ENCODE data around the gene SNX13.
A peak's percentile ranks its signal among the peaks of the same experiment; 100 is the strongest.
"Not testable (repeated sequence)": the region's sequence is repeated elsewhere in the genome, so short reads cannot be mapped to it uniquely, and the experiment has no call there.

Gene SNX13

DNA sequence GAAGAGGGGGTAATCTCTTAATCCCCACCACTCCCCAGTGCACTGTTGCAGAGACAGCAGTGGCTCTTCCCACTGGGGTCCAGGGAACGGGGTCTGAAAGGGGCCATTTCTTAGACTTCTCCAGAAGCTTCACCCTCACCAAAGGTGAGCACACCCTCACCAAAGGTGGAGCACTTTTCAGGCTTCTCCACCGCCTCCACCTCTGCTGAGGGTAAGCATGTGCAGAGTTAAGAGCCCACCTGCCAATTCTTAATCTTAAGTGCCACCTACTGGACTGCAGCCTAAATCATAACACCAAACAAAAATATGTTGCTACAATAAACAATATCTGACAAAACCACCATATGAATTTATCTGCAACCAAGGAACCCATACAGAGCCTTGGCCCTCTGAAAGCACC, 27.0 kb downstream of the SNX13 start:
- DNase-seq (ENCODE audit: low spot score): no peak

DNA sequence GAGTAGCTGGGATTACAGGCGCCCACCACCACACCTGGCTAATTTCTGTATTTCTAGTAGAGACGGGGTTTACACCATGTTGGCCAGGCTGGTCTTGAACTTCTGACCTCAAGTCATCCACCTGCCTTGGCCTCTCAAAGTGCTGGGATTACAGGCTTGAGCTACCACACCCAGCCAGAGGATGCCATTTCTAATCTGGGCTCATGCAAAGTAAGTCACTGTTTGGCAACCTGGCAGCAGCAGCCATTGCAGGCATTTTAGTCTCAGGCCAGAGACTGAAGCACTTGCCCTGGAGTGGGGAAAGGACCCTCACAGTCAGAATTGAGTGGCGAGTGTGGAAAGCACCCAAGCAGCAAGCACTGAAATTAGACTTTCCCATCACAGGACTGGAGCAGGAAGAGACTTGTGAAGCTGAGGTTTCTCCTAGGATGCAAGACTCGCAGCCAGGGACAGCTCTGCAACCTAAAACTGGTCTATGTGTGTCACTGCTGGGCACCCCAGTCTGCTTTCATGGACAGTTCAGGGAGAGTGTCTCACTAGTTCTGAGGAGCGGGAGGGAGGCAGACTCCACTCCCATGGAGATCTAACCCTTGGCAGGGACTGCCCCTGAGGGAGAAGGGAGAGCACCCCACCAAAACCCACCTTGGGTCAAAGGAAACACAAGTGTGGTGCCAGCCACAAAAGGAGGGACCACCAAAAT, 27.6 kb downstream of the SNX13 start:
- DNase-seq (ENCODE audit: low spot score): no peak

DNA sequence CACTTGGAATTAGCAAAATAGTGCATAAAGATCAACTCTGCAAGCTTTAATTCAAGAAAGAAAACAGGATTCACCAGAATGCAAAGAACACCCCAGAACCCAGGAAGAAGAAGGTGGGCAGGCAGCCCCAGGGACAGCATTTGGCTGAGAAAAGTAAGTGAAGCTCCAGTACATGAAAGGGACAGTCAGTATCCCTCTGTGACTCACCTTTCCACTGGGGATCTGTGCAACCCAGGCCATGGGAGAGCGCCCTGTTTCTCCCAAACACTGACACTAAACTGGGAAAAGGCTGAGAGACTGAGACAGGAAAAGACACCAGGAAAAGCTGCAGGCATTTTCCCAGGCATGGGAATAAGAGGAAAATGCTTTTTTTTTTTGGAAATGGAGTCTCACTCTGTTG, 28.2 kb downstream of the SNX13 start:
- no peak for DNase-seq (ENCODE audit: low spot score)

DNA sequence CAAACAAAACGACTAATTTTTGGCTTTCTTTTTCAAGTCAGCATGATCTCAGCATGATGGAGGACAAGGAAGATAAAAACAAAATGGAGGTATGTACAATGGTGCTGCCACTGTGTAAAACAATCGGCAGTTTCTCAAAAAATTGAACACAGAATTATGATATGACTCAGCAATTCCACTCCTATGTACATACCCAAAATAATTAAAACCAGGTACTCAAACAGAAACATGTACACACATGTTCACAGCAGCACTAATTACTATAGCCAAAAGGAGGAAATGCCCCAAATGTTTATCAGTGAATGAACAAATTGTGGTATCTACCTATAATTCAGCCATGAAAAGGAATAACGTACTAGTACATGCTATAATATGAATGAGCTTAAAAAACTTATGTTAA, 29.9 kb downstream of the SNX13 start:
- no peak for DNase-seq (ENCODE audit: low spot score)

DNA sequence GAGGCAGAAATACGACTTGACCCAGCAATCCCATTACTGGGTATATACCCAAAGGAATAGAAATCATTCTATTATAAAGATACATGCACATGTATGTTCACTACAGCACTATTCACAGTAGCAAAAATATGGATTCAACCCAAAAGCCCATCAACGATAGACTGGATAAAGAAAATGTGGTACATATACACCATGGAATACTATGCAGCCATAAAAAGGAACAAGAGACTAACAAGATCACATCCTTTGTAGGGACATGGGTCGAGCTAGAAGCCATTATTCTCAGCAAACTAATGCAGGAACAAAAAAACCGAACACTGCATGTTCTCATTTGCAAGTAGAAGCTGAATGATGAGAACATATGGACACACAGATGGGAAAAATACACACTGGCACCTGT, 31.0 kb downstream of the SNX13 start:
- DNase-seq (ENCODE audit: low spot score): not testable (repeated sequence)

DNA sequence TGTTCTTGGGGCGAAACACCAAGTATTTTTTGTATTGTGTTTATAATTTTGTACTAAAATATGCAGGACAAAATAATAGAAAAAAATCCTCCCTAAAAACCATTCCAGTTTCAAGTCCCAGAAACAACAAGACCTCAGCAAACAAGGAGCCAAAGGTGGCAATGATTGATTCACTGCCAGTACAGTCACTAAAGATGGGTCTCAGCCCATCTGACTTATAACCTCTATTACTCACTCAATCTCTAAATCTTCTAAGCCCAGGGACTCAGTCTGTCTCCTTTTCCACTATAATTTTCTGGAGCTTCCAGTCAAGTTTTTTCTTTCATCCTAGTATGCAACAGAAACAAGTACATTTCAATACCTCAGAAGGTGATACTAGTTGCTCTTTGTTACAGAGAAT, 33.3 kb downstream of the SNX13 start:
- no peak for DNase-seq (ENCODE audit: low spot score)

DNA sequence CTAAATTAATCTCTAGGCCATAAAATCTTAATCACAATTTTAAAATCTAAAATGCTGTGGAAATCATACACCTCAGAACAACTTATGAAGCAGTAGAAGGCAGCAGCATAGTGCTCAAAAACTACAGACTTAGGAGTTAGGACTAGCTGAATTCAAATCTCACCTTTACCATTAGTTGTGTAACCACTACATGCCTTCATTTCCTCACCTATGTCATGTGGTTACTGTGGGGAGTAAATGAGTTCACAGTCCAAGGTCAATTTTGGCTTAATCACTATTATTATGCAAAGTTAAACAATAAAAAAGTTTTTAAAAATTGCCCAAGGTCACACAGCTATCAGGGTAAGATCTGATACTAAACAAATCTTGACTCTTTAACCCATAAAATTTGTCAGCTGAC, 37.0 kb downstream of the SNX13 start:
- no peak for DNase-seq (ENCODE audit: low spot score)

DNA sequence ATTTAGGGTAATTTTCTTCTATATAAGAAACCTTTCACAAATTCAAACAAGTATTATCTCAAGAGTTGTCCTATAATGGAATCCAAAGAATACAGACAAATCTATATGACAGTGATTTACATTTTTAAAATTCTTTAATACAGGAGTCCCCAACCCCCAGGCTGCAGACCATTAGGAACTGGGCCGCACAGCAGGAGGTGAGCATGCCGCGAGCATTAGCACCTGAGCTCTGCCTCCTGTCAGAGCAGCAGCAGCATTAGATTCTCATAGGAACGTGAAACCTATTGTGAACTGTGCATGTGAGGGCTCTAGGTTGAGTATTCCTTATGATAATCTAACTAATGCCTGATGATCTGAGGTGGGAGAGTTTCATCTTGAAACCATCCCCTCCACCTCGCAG, 37.7 kb downstream of the SNX13 start:
- DNase-seq (ENCODE audit: low spot score): no peak

DNA sequence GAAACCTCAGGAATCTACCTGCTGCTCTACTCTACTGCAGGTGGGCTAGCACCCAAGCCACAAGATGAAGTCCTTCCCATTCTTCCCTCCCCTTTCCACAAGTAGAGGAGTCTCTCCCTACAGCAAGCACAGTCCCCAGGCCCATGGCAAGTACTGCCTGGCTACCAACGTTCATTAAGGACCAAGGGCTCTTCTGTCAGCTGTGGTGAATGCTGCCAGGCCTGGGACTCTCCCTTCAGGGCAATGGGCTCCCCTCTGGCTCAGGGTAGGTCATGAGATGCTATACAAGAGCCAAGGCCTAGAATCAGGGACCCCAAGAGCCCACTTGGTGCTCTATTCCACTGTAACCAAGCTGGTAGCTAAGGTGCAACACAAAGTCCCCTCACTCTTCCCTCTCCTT, 39.8 kb downstream of the SNX13 start:
- no peak for DNase-seq (ENCODE audit: low spot score)

DNA sequence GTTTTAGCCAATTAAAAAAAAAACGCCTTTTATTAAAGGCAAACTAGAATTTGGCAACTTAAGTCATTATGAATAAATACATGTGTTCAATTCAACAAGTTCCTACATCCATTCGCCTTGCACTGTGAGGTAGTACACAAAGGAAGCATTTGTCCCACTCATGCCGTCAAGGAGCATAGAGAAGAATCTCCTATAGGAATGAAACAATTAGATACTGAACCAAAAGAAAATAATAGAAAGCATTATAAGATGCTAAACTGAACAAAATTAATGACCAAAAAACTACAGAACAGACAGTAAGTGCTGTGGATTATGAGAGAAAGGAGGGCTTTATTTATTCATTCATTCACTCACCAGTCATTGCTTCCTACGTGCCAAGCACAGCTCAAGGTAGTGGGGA, 42.2 kb downstream of the SNX13 start:
- peak; percentile 8 for DNase-seq (ENCODE audit: low spot score)

DNA sequence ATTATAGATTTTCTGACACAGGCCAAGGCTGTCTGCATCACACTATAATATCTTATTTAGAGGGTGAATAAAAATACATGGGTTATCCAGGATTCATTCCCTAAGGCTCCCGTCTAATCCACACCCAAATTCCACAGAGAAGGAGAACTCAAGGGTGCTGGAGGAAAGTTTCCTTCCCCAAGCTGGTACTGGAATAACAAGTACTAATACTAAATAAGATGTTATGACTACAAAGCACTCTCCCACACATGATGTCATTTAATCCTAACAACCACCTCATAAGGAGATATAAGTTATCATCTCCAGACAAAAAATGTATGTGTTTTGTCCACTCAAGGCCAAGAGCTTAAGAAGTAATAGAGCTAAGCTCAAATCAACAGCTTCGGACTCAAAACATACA, 53.0 kb downstream of the SNX13 start:
- DNase-seq (ENCODE audit: low spot score): no peak

DNA sequence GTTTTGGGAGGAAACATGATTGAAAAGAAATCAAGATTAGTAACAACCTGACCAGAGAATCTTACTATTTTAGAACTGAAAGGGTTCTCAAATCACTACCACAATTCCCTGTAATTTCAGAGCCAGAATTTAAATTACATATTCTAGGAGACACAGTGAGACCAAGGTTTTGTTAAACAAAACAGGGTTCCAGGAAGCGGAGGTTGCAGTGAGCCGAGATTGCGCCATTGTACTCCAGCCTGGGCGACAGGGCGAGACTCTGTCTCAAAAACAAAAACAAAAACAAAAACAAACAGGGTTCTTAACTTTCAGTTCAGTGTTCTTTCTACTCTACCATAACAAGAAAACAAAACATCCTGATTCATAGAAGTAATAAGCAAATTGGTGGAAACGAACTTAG, 57.6 kb downstream of the SNX13 start:
- no peak for DNase-seq (ENCODE audit: low spot score)

DNA sequence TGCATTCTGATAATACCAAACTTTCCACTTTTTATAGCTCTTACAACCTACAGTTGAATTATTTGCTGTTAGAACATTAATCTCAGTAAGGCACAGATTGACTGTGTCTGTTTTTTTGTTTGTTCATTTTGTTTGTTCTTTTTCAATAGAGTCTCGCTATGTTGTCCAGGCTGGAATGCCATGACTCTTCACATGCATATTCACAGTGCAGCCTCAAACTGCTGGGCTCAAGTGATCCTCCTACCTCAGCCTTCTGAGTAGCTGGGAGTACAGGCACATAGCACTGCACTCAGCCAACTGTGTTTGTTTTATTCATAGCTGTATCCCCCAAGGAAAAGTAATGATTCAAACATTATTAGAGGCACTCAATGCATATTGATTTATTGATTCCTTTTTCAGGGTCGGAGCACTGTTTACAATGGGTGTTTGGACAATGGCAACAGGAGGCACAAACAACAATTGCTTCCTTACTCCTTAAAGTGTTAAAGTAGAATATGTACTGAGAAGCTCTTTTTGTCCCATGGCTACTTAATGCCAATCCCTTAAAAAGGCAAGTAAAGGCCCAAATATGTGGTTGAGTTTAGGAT, 61.1 kb downstream of the SNX13 start:
- DNase-seq (ENCODE audit: low spot score): no peak

DNA sequence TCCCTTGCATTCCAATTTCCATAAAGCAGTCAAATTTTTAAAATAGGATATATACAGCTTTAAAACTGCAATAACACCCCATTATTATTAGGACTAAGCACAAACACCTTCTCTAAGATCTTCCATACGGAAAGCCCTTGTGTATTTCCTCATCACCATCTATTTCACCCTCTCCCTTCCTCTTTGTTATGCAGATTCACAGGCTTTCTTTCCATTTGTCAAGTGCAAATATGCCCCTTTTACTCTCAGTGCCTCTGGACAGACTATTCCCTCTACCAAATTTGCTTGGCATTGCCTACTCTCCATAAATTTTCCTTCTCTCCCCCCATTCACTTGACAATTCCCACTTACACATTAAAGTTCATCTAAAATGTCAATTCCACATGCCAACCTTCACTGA, 61.7 kb downstream of the SNX13 start:
- DNase-seq (ENCODE audit: low spot score): no peak

DNA sequence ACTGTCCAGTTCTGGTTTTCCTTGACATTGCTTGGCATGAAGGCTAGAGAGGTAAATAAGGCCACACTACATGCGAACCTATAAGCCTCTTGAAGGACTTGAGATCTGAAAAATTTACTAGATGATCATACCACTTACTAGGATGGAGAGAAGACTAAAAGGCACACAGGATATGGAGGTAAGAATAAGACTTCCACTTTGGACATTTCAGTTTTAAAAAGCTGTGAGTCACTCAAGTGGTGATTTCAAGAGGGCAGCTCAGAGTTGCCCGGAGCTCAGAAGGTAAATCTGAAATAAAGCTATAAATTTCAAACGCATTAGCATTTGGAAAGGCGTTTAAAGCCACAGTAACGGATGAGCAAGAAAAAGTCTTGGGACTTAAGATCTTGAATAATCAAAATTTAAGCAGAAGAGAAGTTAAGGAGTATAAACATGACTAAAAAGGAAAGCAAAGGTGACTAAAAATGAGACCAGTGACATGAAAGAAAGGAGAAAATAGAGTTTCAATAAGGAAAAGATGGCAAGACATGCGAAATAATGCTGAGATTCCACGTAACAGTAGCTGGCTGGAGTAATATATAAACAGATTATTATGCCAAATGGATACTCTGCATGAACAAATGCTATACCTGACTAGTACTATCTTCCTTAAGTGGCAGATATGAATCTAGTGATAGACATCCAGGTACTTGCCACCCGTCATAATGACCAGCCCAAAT, 68.3 kb downstream of the SNX13 start:
- no peak for DNase-seq (ENCODE audit: low spot score)

DNA sequence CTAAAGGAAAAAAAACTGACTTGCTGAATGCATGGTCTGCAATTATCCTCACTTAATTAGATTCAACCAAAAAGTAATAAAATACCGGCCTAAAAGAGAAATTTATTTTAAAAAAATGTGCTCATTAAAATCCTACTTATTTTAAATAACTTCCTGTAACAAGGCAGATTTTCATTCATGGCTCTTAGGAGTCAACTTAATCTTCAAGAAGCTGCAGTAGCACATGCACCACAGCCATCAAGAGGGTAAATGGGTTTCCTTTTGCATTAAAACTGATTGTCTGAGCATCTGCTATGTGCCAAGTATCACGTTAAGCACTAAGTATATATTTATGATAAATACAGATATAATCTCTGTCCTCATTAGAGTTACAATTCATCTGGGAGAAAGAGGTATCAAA, 69.9 kb downstream of the SNX13 start:
- DNase-seq (ENCODE audit: low spot score): no peak

DNA sequence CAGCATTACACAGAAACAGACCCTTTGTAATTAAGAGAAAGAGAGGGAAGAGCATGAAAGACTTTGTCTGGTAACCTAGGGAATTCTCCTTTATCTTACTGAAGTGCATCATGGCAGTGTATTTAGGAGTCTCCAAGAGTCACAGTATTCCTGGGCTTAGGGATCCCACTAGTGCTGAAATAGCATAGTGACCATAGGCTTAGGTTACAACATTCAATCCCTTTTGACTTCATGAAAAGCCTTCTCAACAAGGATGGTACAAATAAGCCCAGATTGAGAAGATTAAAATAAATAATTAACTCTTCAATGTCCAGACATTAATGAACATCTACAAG, 76.5 kb downstream of the SNX13 start:
- DNase-seq (ENCODE audit: low spot score): no peak

DNA sequence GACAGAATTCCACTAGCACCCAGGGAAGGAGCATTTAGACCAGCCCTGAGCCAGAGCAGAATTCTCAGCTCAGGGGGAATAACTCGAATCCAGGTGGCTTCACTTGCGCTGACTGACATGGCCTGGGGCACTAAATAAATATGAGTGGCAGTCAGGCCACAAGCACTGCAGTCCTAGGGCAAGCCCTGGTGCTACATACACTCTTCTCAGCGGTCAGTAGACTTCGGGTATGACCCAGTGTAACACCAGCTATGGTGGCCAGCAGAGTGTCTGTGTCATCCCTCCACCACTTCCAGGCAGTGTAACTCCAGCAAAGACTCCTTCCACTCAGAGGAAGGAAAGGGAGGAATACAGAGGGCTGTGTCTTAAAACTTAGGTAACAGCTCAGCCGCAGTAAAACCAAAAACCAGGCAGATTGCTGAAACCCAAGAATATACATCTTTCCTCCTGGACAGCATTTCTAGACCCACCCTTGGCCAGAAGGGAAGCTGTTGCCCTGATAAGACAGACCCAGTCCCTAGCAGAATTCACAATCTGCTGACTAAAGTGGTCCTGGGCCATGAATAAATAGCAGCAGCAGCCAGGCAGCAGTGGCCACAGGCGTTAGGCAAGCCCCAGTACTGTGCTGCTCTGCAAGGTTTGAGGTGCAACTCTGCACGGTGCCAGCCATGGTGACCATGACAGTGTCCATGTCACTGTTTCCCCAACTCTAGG, 77.0 kb downstream of the SNX13 start:
- DNase-seq (ENCODE audit: low spot score): no peak

DNA sequence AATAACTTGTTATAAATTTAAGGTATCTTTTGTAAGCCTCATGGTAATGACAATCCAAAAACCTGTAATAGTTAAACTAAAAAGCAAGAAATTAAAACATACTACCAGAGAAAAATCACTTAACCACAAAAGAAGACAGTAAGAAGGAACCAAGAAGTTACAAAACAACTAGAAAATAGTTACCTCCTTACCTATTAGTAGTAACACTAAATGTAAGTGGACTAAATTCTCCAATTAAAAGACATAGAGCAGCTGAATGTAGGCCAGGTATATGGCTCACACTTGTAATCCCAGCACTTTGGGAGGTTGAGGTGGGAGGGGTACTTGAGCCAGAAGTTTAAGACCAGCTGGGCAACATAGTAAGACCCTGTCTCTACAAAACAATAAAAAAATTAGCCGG, 84.0 kb downstream of the SNX13 start:
- DNase-seq (ENCODE audit: low spot score): no peak

DNA sequence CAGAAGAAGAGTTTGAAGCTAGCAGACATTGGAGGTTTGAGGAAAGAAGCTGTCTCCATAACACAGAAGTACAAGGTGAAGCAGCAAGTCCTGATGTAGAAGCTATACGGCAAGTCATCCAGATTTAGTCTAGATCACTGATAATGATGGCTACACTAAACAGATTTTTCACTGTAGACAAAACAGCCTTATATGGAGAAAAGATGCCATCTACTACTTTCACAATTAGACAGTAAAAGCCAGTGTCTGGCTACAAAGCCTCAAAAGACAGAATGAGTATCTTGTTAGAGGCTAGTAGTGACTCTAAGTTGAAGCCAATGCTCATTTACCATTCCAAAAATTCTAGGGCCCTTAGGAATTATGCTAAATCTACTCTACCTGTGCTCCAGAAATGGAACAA, 85.1 kb downstream of the SNX13 start:
- DNase-seq (ENCODE audit: low spot score): no peak

DNA sequence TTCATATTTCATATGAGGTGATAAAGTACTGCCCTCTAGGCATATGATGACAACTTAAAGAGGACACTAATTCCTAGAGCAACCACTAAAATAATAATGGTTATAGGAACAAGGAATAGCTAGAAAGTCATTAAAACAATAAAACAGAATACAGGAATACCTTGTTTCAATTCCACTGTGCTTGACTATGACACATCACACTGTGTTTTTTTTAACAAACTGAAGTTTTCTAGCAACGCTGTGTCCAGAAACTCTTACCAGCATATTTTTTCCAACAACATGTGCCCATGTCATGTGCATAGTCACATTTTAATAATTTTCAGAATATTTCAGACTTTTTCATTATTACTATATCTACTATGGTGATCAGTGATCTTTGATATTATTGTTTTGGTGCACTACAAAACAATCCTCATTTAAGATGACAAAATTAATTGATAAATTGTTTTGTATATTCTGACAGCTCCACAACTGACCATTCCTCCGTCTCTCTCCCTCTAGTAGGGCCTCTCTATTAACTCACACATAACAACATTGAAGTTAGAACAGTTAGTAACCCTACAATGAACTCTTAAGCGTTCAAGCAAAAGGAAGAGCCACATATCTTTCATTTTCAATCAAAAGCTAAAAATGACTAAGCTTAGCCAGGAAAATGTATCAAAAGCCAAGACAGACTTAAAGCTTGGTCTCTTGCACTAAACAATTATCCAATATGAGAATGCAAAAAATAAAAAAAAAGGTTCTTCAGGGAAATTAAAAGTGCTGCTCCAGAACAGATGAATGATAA, 85.8 kb downstream of the SNX13 start:
- DNase-seq (ENCODE audit: low spot score): no peak

DNA sequence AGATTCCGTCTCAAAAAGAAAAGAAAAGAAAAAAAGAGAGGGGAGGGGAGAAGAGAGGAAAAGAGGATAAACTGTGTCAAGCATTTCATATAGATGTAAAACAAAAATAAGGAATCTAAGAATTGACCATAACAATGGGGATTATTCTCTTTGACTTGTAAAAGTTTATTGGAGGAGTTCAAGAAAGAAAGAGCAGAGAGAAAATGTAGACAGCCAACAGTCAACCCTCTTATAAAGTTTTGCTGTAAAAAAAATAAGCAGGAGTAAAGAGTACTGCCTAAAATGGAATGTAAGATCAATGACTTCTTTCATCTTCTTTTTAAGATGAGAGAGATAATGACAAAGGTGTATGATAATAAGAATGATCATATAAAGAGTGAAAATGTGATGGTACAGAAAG, 87.9 kb downstream of the SNX13 start:
- DNase-seq (ENCODE audit: low spot score): no peak

Measured in globus pallidus (tissue), 1 donor.